SW480 (cell line): ENCODE results near the gene RAVER2.
"Not testable (repeated sequence)": the region's sequence is repeated elsewhere in the genome, so short reads cannot be mapped to it uniquely, and the experiment has no call there.

ENCODE experiments used
- DNase-seq: peaks from one replicate; pipeline ENCODE4 v3.0.0-alpha.2; 2016; ENCODE audit warnings: low spot score

The RAVER2 gene

GRCh38 chr1:64814427-64814826, 69.6 kb downstream of the RAVER2 start:
- no peak for DNase-seq

GRCh38 chr1:64817364-64817763, 72.5 kb downstream of the RAVER2 start:
- DNase-seq, result not testable (repeated sequence)

GRCh38 chr1:64820572-64820971, 75.7 kb downstream of the RAVER2 start:
- not testable (repeated sequence) for DNase-seq

- no peak for DNase-seq
Measured at GRCh38 chr1:64822621-64823020, 77.7 kb downstream of the RAVER2 start.

- DNase-seq, result peak; percentile 57
Measured at GRCh38 chr1:64823691-64824476, 79.0 kb downstream of the RAVER2 start.

- no peak for DNase-seq
Measured at GRCh38 chr1:64826991-64827390, 82.1 kb downstream of the RAVER2 start.

- DNase-seq, result no peak
Measured at GRCh38 chr1:64828829-64829228, 84.0 kb downstream of the RAVER2 start.

GRCh38 chr1:64829411-64830029, 84.6 kb downstream of the RAVER2 start:
- no peak for DNase-seq

GRCh38 chr1:64830030-64830651, 85.3 kb downstream of the RAVER2 start:
- no peak for DNase-seq

GRCh38 chr1:64834734-64835133, 89.9 kb downstream of the RAVER2 start:
- no peak for DNase-seq

GRCh38 chr1:64836802-64837201, 91.9 kb downstream of the RAVER2 start:
- DNase-seq, result no peak

GRCh38 chr1:64838486-64838885, 93.6 kb downstream of the RAVER2 start:
- no peak for DNase-seq

- no peak for DNase-seq
Measured at GRCh38 chr1:64839261-64839660, 94.4 kb downstream of the RAVER2 start.

GRCh38 chr1:64839732-64840405, 95.0 kb downstream of the RAVER2 start:
- no peak for DNase-seq

- DNase-seq, result no peak
Measured at GRCh38 chr1:64841330-64842065, 96.6 kb downstream of the RAVER2 start.

GRCh38 chr1:64842224-64842623, 97.3 kb downstream of the RAVER2 start:
- DNase-seq, result no peak

- no peak for DNase-seq
Measured at GRCh38 chr1:64843675-64844074, 98.8 kb downstream of the RAVER2 start.

- DNase-seq, result no peak
Measured at GRCh38 chr1:64844175-64844574, 99.3 kb downstream of the RAVER2 start.

- no peak for DNase-seq
Measured at GRCh38 chr1:64844609-64845008, 99.7 kb downstream of the RAVER2 start.

GRCh38 chr1:64845831-64846425, 101.1 kb downstream of the RAVER2 start:
- no peak for DNase-seq

GRCh38 chr1:64846573-64847430, 101.9 kb downstream of the RAVER2 start:
- DNase-seq, result no peak
